HG03571 (cell line): Measurements from ENCODE around the gene OSER1.

Experiments
- ATAC-seq: cut with Tn5 transposase; IDR thresholded peaks from one replicate; pipeline ENCODE4 v1.9.1; 2021; ENCODE audit not compliant: unreplicated experiment

Gene OSER1

DNA sequence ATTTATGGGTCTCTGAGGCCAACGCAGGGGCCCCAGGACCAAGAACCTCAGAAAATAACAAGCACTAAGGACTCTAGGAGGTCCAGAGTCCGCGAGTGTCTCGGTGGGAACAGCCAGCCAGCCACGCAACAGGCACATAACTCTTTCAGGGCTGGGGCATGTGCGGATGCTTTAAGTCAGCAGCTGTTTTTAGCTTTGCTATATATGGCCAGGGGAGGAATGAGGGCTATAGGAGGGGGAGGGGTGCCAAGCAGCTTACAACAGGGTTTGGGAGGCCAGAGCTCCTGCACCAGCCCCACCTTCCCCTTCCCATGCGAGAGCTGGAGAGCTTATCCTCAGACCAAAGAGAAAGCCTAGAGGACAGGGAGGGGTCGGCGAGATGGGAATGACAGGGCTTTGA lies 29.8 kb downstream of the OSER1 start:
- ATAC-seq: no peak

DNA sequence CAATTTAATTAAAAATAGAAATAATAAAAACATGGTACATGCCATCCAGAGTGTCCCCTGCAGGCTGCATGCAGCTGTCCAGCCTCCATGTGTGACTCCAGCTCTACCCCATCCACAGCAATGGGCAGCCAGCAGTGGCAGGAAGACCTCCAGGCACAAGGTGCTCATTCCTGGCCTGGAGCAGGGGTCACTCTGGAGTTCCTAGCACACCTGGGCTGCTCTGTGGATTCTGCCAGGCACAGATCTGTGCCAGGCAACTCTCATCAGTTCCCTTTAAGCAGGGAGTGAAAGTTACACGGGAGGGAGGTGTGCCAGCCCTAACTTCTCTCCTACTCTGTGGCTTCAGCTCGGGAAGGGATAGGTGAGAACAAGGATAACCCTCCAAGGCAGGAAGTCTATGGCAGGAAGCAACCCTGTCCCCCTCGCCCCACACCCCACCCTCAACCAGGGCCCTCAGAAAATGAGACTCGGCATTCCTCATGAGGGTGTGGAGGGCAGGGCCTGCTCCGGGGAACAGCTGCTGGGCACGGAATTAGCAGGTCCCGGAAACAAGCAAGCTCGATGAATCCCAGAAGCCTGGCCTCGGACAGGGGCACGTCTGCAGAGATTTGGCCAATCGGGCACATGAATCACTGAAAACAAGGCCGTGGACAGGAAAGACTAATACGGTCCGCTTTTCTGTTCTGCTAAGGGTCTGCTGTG lies 33.6 kb downstream of the OSER1 start:
- no peak for ATAC-seq

DNA sequence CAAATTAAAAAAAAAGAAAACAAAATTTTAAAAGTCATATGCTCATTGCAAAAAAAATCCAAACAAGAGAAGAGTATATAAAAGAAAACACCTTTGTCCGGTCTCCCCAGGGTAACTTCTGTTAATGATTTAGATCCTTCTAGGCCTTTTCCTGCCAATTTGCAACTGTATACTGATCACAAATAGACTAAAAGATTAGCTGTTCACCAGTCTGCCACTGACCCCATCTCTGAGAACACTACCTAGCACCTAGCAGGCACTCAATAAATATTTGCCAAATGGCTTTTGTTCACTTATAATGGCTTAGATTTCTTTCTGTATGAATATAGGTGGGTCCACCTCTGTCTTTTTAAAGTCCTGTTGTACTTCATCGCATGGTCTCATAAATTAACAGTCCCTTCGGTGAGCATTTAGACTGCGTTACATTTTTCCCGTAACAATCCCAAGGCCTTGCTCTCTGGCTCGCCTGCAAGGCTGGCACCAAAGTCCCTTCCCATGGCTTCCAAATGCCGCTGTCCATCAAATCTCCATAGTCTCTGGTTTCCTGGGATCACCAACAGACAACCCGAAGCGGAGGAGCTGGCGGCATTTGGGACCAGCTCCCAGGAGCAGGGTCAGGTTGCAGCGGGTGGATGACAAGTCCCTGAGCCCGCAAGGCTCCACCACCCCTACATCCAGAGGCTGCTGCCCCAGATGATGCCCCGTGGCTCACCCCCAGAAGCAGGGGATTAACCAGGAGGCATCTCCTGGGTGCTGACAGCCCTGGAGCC lies 35.4 kb downstream of the OSER1 start:
- ATAC-seq: no peak

DNA sequence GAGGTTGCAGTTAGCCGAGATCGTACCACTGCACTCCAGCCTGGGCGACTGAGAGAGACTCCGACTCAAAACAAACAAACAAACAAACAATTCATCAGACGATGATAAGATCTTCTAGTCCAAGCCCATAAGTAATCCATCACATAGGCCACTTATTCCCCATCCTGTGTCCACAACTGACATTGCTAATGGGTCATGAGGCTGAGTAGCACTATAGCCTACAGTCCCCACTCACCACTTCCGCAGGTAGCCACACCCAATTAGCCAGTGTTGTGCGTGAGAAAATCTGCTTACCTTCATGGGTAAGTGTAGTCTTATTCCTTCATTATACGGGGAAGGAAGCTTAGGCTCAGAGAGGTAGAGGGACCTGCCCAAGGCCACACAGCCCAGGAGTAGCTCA lies 36.7 kb downstream of the OSER1 start:
- no peak for ATAC-seq

DNA sequence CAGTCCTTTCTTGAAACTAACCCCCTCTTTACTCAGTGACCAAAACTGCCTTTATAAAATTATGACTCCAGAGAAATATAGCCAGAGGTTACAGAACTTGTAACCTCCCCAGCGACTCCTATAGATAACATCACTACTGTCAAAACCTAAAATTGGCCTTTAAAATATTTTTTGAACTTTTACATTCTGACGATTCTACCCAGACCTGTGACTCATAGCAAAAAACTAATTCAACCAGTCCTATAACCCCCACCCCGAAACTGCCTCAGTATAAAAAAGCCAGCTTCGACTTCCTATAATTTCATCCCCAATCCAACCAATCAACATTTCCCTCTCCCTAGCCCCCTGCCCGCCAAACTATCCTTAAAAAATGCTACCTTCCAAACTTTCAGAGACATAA lies 37.5 kb downstream of the OSER1 start:
- no peak for ATAC-seq

DNA sequence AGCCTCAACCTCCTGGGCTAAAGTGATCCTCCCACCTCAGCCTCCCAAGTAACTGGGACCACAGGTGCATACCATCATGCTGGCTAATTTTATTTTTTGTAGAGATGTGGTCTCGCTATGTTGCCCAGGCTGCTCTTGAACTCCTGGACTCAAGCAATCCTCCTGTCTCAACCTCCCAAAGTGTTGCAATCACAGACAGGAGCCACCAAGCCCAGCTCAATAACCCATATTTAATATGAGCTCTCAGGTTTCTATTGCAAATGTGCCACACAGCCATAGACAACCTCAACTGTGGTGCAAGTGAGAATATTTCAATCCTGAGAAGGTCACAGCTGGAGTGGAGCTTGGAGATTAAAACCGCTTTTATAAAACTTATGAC lies 38.0 kb downstream of the OSER1 start:
- no peak for ATAC-seq

DNA sequence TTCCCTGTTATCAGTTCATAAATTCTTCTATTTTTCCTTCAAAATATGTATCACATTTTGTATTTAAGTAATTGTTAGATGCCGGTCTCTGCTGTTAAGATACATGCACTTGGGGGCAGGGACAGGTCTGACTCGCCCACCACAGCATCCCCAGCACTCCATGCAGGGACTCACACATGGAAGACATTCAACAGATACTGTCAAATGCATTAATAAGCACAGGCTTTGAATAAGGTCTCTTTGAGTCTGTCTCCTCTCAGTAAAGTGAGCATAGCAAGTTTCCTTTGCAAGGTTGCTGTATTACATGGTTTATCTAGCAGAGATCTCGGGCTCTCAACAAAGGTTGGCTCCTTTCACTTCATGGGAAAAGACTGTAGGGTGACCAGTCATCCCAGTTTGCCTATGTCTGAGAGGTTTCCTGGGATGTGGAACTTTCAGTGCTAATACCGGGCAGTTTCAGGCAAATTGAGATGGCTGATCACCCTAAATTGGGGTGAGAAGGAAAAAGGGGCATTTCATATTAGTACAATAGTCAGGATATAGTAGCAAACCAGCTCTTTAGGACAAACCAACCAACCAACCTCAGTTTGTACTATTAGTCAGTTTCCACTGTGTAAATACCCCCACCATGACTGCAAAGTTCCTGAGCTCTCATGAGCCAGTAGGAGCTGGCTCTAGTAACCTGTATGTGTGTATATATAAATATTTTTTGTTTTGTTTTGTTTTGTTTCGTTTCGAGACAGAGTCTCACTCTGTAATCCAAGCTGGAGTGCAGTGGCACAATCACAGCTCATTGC lies 38.6 kb downstream of the OSER1 start:
- ATAC-seq: no peak

DNA sequence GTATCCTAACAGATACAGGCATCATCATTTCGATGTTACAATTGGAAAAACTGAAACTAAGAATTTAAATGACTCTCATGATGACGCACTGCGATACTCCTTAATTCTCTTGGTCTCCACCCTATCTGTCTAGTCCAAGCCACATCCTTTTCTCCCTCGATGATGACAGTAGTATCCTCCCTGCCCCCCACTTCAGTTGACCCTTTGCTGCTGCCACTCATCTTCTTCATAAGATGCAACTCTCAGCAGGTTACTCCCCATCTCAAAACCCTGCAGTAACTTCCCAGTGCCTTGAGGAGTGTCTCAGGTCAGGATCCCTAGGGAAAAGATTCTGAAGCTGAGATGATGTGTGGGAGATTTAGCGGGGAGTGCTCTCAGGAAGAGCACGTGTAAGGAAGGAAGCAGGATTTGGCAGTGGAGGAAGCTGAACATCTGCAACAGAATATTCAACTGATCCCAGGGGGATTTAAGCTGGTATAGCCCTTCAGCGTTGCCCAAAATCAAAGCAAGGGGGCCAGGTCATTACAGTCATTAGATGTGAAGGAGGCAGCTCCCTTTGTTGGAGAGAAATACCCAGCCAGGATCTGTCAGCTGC lies 39.7 kb downstream of the OSER1 start:
- no peak for ATAC-seq

DNA sequence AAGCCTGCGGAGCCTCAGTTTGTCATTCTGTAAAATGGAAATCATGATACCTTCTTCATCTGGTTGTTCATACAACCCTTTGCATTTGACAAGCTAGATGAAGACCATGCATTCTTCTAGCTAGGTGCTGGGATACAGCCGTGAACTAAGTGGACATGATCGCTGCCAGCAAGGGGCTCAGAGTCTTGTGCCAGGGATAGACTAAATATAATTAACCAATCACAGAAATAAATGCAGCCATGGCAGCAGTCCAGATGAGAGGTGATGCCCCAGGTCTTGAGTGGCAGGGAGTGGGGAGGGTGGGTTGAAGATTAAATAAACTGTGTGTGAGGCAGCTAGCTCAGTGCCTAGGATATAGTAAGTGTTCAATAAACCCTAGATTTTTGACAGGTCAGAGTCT lies 42.8 kb downstream of the OSER1 start:
- no peak for ATAC-seq

DNA sequence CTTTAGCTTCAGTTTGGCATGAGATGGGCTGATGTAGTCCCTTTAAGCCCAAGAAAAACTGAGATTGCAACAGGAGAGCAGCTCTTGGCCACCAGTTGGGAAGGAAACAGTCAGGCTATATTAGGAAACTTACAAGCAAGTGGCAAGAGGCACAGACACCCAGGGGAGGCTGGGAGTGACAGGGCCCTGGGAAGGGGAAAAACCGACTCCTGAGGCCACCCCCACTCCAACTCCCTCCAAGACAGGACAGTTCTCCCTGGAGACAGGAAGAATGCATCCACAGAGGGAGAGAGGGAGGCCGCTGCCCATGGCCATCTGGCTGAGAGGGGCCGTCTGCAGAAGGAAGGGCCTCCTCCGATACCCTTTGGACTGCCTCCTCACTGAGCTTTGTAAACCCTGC lies 44.1 kb downstream of the OSER1 start:
- ATAC-seq: no peak

DNA sequence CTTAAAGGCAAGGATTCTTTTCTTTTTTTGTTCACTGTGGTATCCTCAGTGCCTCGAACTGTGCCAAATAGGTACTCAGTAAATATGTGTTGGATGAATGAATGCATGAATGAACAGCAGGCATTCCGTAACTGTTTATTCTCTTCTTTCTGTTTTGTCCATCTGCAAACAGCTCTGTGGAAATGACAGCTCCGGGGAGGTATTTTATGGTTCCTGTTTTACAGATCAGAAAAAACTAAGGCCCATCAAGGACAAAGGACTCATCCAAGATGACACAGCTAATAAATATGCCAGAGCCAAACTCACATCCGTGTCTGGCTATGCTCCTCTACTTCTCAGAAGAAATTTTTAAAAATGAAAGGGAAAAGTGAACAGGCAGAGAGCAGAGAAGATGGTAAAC lies 44.6 kb downstream of the OSER1 start:
- ATAC-seq: no peak

DNA sequence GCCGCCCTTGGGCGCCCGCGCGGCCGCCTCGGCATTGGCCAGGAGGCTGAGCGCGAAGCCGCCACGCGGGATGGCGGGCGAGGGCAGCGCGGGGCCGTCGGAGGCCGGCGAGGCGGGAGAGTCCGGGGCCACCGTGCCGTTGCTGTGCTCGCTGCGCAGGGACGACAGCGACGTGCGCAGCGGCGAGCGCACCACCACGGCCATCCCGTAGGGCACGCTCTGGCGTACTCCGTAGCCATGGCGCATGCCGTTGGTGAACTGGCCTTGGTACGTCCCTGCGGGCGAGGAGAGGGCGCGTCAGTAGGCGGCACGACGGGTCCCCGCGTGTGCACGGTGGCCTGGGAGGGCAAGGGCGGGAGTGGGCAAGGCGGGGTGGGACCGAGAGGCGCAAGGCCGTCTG lies 50.4 kb downstream of the OSER1 start:
- no peak for ATAC-seq

DNA sequence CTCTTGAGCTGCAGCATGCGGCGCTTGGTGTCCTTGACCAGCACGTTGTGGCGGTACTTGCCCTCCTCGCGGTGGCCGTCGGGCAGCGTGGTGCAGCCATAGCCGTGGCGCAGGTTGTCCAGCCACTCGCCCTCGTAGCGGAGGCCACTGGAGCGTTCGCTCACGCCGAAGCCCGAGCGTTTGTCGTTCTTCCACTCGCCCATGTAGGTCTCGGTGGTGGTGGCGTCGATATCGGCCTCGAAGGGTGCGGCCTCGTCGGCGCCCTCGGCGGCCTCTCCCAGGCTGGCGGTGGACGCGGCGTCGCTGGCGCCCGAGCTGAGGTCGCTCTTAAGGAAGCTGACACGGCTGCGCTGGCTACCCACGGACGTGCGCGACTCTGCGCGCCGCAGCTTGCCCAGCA lies 50.9 kb downstream of the OSER1 start:
- no peak for ATAC-seq

DNA sequence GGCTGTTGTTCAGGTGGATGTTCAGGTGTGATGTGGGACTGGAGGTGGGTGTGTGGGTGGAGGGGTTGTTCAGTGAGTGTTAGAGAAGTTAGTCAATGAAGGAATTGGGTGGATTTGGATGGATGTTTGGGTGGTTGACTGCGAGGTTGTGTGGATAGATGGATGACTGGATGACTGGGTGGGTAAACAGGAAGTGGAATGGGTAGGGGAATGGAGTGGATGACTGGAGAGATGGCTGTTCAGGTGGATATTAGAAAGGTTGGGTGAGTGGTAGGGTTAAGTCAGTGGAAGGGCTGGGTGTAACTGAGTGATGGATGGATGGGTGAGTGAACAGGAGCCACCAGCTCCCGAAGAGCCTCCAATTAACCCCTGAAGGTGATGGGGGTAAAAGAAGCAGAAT lies 51.4 kb downstream of the OSER1 start:
- ATAC-seq: no peak

DNA sequence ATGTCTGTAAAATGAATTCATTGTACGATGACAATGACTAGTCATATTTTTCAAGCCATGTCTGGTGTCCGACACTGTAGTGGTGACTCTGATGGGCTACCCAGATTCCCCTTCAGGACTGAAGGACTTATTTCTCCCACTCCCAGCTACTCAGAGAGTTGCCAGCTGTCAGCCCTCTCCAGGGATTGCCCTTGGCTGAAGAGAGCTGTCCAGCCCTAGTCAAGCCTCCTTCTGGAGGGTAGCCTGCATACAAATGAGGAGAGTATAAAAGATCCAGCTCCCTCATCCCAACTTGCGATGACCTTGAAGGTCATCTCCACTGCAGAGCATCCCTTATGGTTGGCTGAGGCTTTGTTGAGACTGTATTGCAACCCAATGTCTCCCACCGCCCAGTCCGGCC lies 53.5 kb downstream of the OSER1 start:
- no peak for ATAC-seq

DNA sequence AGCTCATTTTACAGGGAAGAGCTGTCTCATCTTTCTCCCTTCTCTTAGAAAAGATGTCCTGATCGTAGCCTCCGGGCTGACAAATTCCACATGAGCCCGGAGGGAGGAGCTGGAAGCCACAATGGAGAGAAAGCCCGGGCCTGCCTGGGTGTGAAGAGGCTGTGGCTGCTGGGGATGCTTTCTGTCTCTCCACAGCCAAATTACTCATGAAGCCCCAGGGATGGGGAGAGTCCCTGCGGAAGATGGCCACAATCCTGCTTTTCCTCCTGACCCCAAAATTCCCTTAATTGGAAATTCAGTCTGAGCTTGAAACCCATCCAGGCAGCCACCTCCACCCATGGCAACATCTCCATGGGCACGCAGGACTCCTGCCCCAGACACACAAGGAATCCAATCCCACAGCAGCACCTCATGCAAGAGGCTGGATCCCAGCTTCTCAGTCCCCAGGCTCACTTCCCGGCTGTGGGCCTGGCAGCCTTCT lies 56.0 kb downstream of the OSER1 start:
- ATAC-seq: no peak

DNA sequence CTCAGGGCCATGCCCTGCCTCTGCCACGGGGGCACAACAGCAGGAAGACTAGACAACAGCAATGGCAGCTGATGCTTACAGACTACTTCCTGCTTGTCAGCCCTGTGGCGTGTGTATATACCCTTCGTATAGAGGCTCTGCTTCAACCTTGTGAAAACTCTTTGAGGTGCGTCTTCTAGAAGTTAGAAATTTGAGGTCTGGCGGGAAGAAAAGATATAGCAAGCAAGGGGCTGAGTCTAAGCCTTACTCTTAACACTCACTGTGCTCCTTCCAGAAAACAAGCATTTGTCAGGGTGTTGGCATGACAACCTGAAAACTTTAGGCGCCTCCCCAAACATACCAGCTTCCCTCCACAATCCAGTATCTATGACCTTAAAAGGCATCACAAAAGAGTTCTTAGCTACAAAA lies 56.9 kb downstream of the OSER1 start:
- ATAC-seq: no peak

DNA sequence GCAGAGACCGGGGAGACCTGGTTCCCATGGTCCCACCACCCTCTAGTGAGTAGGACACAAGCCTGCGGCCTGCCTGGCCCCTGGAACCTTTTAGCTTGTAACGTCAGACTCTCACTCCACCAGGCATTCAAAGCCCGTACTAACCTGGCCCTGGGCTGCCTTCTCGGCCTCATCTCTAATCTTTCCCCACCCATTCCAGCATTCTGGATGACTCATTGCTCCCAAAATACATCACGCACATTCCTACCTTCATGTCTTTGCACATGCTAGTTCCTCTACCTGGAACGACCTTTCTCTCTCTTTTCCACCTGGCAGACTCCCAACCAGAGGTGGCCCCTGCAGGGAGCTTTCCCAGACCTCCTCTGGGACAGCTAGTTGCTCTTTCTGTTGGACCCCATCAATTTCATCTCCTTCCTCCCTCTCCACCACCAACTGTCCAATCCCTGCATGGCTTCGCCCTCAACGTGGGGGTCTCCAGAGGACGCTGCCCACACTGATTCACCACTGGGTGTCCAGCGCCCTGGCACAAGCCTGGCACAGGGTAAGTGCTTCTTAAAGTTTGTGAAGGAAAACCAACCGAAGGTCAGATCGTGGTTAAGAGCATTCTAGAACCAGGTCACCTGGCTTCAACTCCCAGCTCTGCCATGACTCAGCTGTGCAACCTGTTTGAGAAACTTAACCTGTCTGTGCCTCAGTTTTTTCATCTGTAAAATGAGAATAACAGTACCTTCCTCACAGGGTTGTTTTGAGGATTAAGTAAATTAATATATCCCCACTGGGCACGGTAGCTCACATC lies 58.8 kb downstream of the OSER1 start:
- no peak for ATAC-seq

DNA sequence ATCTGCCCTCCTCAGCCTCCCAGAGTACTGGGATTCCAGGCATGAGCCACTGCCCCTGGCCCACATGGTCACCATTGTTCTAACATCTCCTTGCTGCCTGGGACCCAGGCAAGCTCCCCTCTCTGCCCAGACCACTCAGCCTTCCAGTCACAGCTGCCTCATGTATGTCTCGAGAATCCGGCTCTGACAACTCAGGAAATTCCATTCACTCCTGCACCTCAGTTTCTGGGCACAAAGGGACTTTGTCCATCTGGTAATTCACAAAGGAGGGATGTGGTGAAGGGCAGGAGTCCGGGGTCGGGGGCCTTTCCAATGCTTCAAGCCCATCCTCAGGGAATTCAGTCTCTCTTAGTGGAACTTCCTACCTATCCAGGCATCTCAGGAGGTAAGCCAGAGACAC lies 64.3 kb downstream of the OSER1 start:
- ATAC-seq: no peak
